ENCODE measurements around the gene TASP1. TPM values are rescaled to one million over a fixed set of nuclear protein-coding genes. Genes with fewer than 3 reads are reported as not detected.

TASP1 gene
- total RNA-seq, 2 donors from 2014 or later = 15.8 to 16.6 TPM

GRCh38 chr20:13458860-13459451, 179.8 kb downstream of the TASP1 start:
- Mint-ChIP-seq H3K9me3 (no peaks in the 10 kb centered on the region), H3K27ac (no peak overlapping the region), H3K27me3 (ENCODE audit: insufficient read depth) (no peaks in the 10 kb centered on the region), H3K36me3 (ENCODE audit: low read depth) (no peaks in the 10 kb centered on the region), H3K4me3 (no peak overlapping the region), H3K4me1 (no peaks in the 10 kb centered on the region)
- Histone ChIP-seq H3K27ac (ENCODE audit: low read depth, low read length) (no peak overlapping the region), H3K9me3 (ENCODE audit: control insufficient read depth, low read length) (no peaks in the 10 kb centered on the region), H3K4me3 (ENCODE audit: low read length) (no peak overlapping the region), H3K4me1 (ENCODE audit: control insufficient read depth, insufficient read depth, low read length) (no peaks in the 10 kb centered on the region), H3K9ac (ENCODE audit: extremely low read depth, low read length, poor library complexity, severe bottlenecking) (no peak overlapping the region), H3K27me3 (ENCODE audit: control insufficient read depth, insufficient read depth, low read length, poor library complexity, severe bottlenecking) (no peaks in the 10 kb centered on the region), H3K36me3 (ENCODE audit: control insufficient read depth, insufficient read depth, low read length) (no peaks in the 10 kb centered on the region)
- peak; percentile 62 for DNase-seq
- peak; percentile 92 for TF ChIP-seq CTCF (conservative IDR thresholded peaks at IDR 0.05)
- 75 to 97% methylated on average over 3 of the region's 3 CpGs for WGBS, 2 experiments (ENCODE audit: insufficient coverage in 1 of 2, insufficient read length in 1 of 2)

GRCh38 chr20:13457487-13457886, 181.2 kb downstream of the TASP1 start:
- Mint-ChIP-seq H3K4me3 (no peak overlapping the region), H3K27me3 (ENCODE audit: insufficient read depth) (no peaks in the 10 kb centered on the region), H3K27ac (no peak overlapping the region), H3K9me3 (no peaks in the 10 kb centered on the region), H3K36me3 (ENCODE audit: low read depth) (peaks cover 8% of the 10 kb centered on the region), H3K4me1 (no peaks in the 10 kb centered on the region)
- H3K9me3 ChIP-seq (ENCODE audit: control insufficient read depth, low read length) = no peaks in the 10 kb centered on the region
- no peak overlapping the region for H3K4me3 ChIP-seq (ENCODE audit: low read length)
- DNase-seq = no peak
- H3K9ac ChIP-seq (ENCODE audit: extremely low read depth, low read length, poor library complexity, severe bottlenecking) = no peak overlapping the region
- no peaks in the 10 kb centered on the region for H3K4me1 ChIP-seq (ENCODE audit: control insufficient read depth, insufficient read depth, low read length)
- H3K36me3 ChIP-seq (ENCODE audit: control insufficient read depth, insufficient read depth, low read length) = no peaks in the 10 kb centered on the region
- H3K27me3 ChIP-seq (ENCODE audit: control insufficient read depth, insufficient read depth, low read length, poor library complexity, severe bottlenecking) = no peaks in the 10 kb centered on the region
- H3K27ac ChIP-seq (ENCODE audit: low read depth, low read length) = no peak overlapping the region
- TF ChIP-seq CTCF (conservative IDR thresholded peaks at IDR 0.05) = no peak
- 100% methylated on average over 1 of the region's 1 CpG; no CpG with 5 or more reads in 1 of the 2 experiments for WGBS, 2 experiments (ENCODE audit: insufficient coverage in 1 of 2, insufficient read length in 1 of 2)

- Histone ChIP-seq H3K9me3 (ENCODE audit: control insufficient read depth, low read length) (no peaks in the 10 kb centered on the region), H3K36me3 (ENCODE audit: control insufficient read depth, insufficient read depth, low read length) (no peaks in the 10 kb centered on the region), H3K4me3 (ENCODE audit: low read length) (no peak overlapping the region), H3K27me3 (ENCODE audit: control insufficient read depth, insufficient read depth, low read length, poor library complexity, severe bottlenecking) (no peaks in the 10 kb centered on the region), H3K4me1 (ENCODE audit: control insufficient read depth, insufficient read depth, low read length) (no peaks in the 10 kb centered on the region), H3K27ac (ENCODE audit: low read depth, low read length) (no peak overlapping the region), H3K9ac (ENCODE audit: extremely low read depth, low read length, poor library complexity, severe bottlenecking) (no peak overlapping the region)
- 57 to 100% methylated on average over 2 to 3 of the region's 3 CpGs for WGBS, 2 experiments (ENCODE audit: insufficient coverage in 1 of 2, insufficient read length in 1 of 2)
- Mint-ChIP-seq H3K36me3 (ENCODE audit: low read depth) (peaks cover 10% of the 10 kb centered on the region), H3K4me1 (no peaks in the 10 kb centered on the region), H3K27ac (no peak overlapping the region), H3K4me3 (no peak overlapping the region), H3K9me3 (no peaks in the 10 kb centered on the region), H3K27me3 (ENCODE audit: insufficient read depth) (no peaks in the 10 kb centered on the region)
- DNase-seq = no peak
- no peak for TF ChIP-seq CTCF (conservative IDR thresholded peaks at IDR 0.05)
These were observed 183.0 kb downstream of the TASP1 start for GRCh38 chr20:13455713-13456112.

Data from endodermal cell (in vitro differentiated cells).